H1 (cell line): ENCODE results near the gene STRA8.

Experiments
- BRCA1 ChIP-seq: IDR thresholded peaks from 2 replicates; pipeline ENCODE4 v1.6.1; 2012; ENCODE audit warnings: low read depth, low read length, improper control_type of control experiment
- EP300 ChIP-seq, 2 experiments: IDR thresholded peaks; 1 replicate in 1 of 2; 2 replicates in 1 of 2; pipeline ENCODE4 v1.6.1; 2011 to 2012; ENCODE audit warnings: low read depth in 2 of 2, low read length in 2 of 2, mild to moderate bottlenecking in 2 of 2, borderline replicate concordance in 1 of 2, inconsistent platforms in 1 of 2, moderate library complexity in 1 of 2
- POLR2A ChIP-seq, 2 experiments: IDR thresholded peaks; 1 replicate in 1 of 2; 2 replicates in 1 of 2; pipeline ENCODE4 v1.6.1; 2011; ENCODE audit warnings: low read depth in 2 of 2, low read length in 2 of 2, mild to moderate bottlenecking in 2 of 2; ENCODE audit errors: control extremely low read depth in 1 of 2
- SIX5 ChIP-seq: IDR thresholded peaks from 2 replicates; pipeline ENCODE4 v1.6.1; 2011; ENCODE audit warnings: mild to moderate bottlenecking, low read depth, low read length
- SP2 ChIP-seq: IDR thresholded peaks from 2 replicates; pipeline ENCODE4 v1.6.1; 2012; ENCODE audit warnings: mild to moderate bottlenecking, low read length, inconsistent platforms
- TCF12 ChIP-seq: IDR thresholded peaks from 2 replicates; pipeline ENCODE4 v1.6.1; 2011; ENCODE audit warnings: low read depth, mild to moderate bottlenecking, low read length
- USF2 ChIP-seq: IDR thresholded peaks from 2 replicates; pipeline ENCODE4 v1.6.1; 2011; ENCODE audit warnings: low read length, improper control_type of control experiment

- no peak for TF ChIP-seq POLR2A (IDR thresholded peaks at IDR 0.05; ENCODE audit: control extremely low read depth in 1 of 2, low read depth in 2 of 2, low read length in 2 of 2)
- TF ChIP-seq SIX5: no peak
- TF ChIP-seq EP300 (IDR thresholded peaks at IDR 0.05; ENCODE audit: borderline replicate concordance in 1 of 2, low read depth in 2 of 2, low read length in 2 of 2): no peak
- no peak for TF ChIP-seq TCF12
- no peak for TF ChIP-seq USF2
- no peak for TF ChIP-seq SP2
- TF ChIP-seq BRCA1: no peak
These were observed 39.0 kb upstream of the STRA8 start for GRCh38 chr7:135194494-135195095.
